Myocyte (in vitro differentiated cells): ENCODE data around the gene KRT71. TPM values are rescaled to one million over a fixed set of nuclear protein-coding genes. Genes with fewer than 3 reads are reported as not detected.

ENCODE experiments used
- DNase-seq: peaks from one replicate; pipeline ENCODE4 v3.0.0-alpha.2; 2012; ENCODE audit warnings: low read depth
- total RNA-seq: library from RNA; depleted of rRNA; stranded (reverse); fragments of >200 nt; gene quantifications from 2 replicates; pipeline ENCODE4 v1.2.3, GENCODE V29; 2014

KRT71 gene
- total RNA-seq, 1 donor from 2014 or later: not detected

DNA sequence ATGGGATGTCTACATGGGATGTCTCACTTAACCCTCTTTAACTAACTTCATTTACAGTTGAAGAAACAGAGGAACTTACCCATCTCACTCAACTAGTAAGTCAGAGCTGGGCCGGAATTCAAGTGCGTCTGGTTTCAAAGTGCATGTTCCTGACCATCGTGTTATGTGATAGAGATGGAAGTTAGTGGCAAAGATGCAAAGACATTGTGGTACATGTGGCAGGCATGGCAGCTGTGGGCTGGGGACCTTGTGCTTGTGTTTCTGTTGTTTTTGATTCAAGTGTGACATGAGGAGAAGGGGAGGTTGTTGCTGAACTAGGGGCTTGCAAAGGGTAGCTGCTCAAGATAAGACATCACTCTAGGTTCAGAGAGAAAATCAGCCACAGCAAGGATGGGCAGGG is 23.0 kb upstream of the KRT71 start:
- no peak for DNase-seq

DNA sequence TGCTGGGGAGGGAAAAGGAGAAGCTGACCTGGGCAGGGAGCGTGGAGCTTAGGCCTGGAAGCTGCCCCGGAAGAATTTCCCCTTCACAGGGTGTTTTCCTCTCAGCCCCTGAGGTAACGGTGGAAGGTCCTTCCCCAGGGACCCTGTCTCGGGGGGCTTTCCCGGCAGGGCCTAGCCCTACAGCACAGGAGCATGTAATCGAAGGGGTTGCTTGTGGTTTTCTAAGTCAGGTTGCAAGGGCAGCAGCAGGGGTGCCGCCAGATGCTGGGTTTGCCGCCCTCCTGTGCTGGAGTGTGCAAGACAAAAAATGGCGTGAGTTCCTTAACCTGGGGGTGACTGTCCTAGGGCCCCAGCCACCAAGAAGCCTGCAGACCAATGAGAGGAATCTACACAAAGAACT is 22.3 kb upstream of the KRT71 start:
- no peak for DNase-seq

DNA sequence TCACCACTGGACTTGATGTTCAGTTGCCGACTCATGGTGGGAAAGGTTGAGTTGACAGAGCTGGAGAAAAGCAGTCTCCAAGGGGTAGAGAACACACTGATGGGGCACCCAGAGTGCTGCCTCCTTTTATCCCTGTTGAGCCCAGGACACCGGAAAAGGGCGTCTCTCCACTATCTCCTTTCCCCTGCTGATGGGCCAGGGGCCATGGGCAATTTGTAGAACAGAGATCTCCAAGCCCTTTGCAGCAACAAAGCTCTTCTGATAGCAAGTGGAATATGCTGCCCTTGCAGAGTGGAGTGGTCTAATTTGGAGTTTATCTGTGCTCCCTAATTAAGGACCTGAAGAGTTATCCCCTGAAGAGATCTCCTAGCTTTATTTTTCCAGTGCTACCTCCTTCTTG is 20.8 kb upstream of the KRT71 start, which contains the start of gene KRT74:
Gene KRT74 (minus strand): TSS at position 101 of the 400 bp plus-strand sequence. CDS start 66 bp downstream, at position 35.
- DNase-seq: no peak

DNA sequence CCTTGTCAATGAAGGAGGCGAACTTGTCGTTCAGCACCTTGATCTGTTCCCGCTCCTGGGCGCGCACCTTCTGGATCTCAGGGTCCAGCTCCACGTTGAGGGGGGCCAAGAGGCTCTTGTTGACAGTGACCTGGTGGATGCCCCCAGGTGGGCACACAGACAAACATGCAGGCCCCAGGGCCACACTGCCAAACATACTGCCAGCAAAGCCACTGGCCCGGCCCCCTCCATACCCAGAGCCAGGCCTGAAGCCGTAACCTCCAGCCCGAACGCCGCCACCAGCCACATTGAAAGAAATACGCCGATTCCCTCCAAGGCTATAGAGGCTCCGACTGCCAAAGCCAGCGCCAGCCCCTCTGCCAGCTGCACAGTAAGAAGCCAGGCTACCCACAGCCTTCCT is 20.4 kb upstream of the KRT71 start:
- no peak for DNase-seq

DNA sequence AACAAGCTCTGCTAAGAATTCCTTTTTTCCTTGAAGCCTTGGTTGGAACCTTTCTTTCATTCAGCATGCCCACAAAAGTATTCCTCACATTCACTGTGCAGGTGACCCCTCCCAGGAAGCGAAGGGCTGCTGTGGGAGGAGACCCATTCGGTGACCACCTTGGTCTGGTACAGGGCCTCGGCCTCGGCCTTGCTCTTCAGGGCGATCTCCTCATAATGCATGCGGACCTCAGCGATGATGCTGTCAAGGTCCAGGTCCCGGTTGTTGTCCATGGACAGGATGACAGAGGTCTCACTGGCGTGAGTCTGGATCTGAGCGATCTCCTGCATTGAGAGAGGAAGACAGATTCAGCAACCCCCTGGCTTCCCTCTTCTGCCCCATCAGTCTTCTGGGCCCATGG is 17.6 kb upstream of the KRT71 start:
- no peak for DNase-seq

DNA sequence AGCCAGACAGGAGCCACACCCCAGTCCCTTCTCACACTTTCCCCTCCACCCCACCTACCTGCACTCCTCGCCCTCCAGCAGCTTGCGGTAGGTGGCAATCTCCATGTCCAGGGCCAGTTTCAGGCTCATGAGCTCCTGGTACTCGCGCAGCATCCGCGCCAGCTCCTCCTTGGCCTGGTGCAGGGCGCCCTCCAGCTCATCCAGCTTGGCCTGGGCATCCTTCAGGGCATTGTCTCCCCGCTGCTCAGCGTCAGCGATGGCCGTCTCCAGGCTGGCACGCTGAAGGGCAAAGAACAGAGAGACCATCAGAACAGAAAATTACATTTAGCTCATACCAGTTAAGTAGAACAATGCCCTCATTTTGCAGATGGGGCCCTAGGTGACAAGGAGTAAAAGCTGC is 15.2 kb upstream of the KRT71 start:
- no peak for DNase-seq

DNA sequence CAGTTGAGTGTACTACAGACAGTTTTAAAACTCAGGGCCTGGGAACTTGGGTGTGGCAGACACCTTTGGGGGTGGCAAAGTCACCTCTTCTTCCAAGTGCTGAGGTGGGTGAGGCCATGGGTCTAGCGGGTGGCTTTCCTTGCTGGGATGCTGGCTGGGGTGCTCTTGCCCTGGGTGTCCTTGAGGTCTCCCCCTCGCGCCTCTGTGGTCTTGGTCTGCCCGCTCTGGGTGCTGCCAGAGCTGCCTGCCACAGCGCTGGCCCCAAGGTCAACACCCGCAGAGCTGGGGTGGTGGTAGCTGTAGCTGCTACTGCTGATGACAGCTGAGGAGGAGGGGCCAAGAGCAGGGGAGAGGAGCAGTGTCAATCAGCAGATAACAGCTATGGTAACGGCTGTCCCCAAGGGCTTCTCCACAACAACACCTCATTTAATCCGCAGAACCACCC is 13.9 kb upstream of the KRT71 start:
- DNase-seq: peak; percentile 3

DNA sequence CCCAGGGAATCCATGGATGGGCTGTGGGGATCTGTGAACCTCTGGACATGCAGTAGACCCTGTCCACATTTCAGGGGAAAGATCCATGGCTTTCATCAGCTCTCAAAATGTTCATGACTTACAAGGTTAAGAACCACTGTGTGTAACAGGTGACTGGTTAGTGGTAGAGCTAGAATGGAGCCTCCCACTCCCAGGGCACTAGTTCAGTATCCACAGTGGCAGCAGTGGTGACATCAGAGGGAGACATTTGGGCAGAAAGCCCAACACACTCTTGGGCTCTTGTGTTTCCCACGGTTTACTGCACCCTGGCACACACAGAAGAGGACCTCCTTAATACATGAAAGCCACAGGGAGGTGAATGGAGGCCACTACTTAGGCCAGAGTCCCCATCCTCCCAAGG is 11.6 kb upstream of the KRT71 start:
- DNase-seq: no peak

DNA sequence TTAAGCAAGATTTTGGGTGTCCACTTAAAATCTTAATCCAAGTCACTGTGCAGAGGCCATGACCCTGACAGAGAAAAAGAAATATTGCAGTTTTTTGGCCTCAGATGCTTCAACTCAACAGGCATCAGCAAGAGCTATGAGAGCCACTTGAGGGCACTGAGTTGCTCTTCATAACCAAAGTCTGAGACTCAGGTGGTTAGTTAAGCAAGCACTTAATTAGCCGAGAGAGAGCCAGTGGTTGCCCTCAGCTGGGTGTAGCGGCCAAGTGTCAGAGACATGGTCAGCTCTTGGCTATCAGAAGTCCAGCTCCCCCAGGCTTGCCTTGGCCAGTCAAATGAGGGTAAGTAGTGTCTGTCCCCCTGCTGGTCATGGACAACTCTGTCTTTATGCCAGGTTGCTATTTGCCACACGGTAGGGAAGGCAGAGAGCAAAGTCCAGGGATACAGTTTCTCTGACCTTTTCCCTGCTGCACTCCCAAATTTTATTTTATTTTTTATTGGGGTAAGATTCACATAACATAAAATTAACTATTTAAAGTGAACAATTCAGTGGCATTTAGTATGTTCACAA is 9.0 kb upstream of the KRT71 start:
- DNase-seq: peak; percentile 6

DNA sequence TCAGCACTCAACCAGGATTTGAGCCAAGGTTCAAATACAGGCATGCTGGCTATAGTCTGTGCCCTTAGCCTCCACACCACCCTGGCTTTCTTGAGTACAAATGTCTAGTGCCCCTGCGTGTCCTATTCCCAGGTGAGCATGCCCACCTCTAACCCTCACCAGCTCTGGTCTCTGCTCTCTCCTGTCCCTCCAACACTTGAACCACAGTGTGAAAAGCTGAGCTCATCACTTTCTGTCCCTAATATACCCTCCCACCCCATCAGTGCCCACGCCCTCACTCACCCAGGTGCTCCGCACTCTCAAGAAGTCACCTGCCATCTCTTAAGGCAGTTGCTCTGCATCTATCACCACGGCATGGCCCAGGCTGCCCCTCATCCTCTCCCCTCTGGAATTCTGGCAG is 7.0 kb upstream of the KRT71 start:
- no peak for DNase-seq

DNA sequence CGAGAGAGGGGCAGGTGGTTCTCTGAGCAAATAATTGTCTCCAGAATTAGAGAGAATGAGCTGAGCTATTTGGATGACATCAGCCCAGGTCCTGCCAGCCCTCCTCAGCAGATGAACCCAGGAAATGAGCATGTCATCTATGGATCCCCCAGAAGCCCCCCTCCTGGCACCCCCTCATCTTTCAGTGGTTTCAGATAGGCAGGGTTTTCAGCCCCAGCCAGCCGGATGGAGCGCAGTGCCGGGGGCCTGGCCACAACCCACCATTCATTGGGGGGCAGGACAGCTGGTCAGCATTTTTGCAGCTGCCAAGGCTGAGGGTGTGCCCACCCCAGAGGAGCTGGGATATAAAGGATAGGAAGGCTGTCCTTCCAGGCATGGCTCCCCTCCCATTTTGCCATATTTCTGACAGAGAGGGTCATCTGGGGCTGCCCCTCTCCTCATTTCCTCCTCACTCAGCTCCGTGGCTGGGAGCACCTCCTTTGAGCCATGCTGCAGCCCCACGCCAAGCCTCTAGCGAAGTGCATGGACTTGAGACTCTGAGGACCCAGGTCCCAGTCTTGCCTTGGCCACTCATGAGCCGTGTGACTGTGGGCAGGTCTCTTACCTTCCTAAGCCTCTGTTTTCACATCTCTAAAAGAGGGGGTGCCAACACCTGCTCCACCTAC is 6.0 kb upstream of the KRT71 start:
- no peak for DNase-seq

DNA sequence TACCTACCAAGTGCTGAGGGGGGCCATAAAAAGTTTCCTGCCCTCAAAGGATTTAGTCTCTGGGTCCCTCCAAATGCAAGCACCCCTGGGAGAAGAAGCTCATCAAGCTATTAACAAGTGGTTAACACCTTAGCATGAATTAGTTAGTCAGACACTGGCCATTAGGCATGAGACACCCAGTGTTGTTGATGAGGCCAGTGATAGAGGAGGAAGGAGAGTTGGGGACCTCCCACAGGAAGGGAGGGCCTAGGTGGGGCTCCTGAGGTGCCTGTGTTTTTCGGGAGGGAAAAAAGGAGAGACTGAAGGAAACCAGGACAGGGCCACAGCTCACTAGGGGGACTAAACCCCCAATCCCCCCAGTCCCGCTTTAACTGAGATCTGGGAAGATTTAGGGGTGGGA is 4.5 kb upstream of the KRT71 start:
- DNase-seq: no peak

DNA sequence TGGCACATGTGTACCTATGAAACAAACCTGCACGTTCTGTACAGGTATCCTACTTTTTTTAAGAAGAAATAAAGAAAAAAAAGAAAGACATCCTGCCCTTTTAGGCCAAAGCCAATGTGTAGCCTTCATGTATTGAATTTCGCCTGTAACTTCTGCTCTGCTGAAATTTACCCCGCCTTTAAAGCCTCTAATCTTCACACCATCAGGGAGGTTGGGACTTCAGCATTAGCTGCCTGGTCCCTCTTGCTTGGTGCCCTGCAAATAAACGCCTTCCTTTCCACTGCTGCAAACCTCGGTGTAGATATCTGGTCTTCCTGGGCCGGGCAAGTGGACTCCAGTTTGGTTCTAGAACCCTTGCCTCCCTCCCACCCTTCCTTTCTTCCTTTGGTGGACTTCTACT is 2.6 kb upstream of the KRT71 start:
- no peak for DNase-seq

DNA sequence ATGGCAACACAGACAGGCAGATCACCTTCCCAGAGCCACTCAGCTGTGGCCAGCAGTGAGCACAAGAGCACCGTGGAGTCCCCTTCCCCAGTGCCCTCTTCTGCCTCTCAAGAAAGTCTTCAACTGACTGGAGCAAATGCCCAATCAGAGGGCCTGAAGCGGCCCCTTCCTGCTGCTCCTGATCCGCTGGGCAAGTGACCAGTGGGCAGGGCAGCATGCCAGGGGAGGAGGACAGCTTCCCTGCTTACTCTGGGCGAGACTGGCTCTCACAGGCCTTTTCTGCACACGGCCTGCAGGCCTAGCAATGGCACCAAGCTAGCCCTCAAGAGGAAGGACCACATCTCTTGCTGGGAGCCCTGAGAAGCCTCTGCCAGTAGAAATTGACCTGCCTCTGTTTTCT is 890 bp downstream of the KRT71 start:
- DNase-seq: no peak

DNA sequence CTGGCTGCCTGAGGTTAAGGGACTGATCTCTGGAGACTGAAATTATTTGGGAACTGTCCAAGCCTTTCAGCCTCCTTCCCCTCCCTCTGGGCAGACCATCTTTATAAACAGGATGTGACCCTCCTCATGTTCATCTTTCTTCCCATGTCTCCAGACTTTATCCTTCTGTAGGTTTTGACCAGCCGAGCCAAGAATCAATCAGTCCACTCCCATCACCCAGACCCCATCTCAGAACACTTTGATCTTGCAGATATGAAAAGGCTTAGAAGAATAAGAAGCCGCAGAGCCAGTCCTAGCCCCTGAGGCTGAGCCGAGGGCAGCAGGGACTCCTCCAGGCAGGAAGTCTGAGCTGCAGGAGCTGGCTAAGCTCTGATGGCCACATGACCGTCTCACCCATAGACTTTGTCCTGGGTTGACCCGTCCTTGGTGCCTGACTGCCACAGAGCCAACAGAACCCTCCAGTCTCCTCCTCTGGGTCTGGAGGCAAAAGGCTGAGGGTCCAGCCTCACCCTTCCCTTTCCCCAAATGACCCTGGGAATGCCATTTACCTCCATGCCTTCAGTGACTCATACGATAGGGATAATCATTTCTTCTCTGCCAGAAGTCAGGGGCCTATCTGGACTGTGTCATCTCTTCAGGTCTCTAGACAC is 1.6 kb downstream of the KRT71 start:
- no peak for DNase-seq

DNA sequence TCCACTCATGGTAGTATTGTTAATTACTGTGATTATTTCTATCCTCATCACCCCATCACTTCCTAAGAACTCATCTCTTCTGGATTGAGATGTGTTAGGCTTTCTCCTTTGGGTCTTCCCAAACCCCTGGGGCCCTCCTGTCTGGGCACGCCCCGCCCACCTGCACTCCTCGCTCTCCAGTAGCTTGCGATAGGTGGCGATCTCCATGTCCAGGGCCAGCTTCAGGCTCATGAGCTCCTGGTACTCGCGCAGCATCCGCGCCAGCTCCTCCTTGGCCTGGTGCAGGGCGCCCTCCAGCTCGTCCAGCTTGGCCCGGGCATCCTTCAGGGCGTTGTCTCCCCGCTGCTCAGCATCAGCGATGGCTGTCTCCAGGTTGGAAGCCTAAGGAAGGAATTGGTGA is 6.8 kb downstream of the KRT71 start:
- no peak for DNase-seq

DNA sequence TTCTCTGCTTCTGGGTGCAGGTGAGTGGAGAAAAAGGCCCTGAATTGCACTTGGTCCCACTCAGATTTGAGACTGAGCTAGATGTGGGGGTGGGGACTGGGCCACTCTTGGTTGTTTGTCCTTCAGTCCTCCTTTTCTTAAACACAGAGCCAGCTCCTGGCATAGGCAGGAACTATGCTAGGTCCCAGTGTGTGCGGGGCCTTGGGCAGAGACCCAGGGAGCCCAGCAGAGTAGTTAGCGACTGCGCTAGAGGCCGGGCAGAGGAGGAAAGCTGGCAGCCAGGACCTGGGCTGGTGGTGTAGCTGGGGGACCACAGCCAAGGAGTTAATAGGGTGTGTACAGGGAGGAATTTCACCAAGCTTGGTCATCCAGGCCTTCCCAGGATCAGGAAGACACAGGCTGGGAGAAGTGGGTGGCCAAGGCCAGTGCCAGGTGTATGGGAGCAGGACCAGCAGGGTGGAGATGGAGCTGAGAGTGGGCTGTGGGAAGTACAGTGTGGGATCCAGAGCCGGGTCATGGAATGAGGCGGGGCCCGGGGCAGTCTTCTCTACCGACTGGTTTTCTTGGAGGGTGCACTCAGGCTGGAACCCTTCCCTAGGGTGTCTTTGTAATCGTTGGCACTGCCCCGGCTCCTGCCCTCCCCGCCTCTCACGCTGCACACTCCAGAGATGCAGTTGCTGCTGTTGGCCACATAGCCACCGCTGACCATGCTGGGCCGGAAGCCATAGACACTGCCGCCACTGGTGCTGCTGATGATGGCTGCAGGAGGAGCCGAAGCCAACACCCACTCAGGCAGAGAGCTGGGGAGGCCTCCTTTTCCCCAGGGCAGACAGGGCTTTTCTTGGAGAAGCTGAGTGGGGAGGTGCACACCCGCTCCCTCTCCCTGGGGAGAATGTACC is 8.7 kb downstream of the KRT71 start:
- peak; percentile 42 for DNase-seq

DNA sequence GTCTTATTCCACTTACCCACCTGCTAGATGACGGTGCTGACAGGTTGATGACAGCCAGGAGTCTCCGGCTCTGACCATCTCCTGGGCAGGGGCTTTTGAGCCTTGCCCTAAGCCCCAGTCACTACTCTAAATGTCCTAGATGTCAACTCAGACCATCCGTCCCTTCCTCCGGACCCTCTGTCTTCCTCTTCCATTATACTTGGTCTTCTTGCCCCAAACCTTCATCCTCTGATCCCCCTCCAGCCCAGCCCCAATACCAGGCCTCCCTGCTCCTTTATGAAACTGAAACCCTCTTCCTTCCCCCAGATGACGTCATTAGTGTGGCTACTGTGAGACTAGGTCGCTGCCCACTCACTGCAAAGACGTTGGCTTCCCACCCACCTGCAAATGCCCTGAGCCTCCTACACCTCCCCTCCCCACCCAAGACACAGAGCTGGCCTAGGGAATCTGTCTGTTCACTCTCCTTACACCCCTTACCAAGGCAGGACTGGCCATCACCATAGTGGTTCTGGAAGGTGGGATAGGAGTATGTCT is 10.1 kb downstream of the KRT71 start:
- no peak for DNase-seq

DNA sequence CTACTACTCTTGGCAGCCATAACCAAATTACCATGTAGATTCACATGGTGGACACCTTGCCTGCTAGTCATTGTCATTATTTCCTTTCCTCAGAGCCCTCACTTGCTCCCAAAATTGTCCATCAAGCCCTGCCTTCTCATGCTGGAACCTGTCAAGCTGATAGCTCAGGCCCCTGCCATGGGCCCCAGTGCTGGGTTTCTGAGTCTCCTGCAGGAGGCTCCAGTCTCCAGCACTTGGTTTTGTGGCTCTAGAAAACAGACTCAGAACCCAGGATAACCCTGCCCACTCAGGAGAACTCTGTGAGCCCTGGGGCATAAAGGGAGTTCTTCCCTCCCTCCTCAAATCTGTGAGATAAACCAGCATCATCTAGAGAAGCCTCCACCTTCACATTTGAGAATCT is 10.8 kb downstream of the KRT71 start:
- DNase-seq: no peak

DNA sequence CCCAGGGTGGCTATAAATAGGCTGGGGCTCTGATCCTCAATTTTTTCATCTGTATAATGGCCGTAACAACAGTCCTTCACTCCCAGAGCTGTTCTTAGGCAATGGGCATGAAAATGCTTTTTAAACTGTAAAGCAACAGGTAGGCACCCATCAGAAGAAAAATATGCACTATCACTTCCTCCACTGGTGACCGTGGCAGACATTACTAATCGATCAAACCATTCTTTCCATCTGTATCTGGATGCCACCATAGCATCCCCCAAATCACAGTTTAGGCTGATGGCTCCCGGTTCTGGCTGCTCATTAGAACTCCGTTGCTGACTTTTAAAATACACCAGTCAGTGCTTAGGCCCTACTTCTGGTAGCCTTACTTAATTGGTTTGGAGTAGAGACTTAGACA is 11.2 kb downstream of the KRT71 start:
- DNase-seq: no peak

DNA sequence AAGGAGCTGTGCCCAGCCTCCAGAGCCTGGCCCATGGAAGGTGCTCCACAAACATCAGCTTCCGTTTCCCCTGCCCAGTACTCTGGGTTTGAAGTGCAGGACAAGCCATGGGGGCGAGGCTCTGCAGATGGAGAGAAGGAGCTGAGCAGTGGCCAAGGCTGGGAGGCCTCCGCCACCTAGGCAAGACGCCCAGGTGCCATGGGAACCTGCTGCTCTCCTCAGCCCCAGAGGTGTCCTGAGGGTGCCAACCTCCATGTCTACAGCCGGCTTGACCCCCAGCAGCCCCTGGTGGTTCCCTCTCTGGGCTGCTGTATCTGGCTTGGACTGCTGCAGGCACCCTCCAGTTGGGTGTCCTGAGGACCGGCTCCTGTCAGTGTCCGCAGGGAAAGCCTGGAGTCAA is 12.4 kb downstream of the KRT71 start:
- DNase-seq: no peak

DNA sequence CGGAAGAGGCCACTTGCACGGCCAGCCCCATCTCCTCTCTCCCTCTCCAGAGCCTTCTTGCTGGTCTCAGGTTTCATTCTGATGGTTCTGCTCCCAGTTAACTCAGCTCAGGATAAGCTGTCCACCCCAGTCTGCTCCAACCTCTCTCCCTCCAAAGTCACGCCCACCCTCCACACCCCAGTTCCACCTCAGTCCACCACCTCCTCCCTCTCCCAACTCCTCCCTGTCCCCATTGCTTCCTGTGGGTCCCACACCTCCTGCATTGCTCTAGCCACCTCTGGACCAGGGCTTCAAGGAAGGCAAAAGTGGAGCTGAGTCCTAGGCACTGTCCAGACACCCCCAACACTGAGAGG is 13.1 kb downstream of the KRT71 start:
- no peak for DNase-seq
